Measurements from ENCODE around the gene DDX6. TPM values are rescaled to one million over a fixed set of nuclear protein-coding genes. Genes with fewer than 3 reads are reported as not detected.

DDX6 gene, protein sequence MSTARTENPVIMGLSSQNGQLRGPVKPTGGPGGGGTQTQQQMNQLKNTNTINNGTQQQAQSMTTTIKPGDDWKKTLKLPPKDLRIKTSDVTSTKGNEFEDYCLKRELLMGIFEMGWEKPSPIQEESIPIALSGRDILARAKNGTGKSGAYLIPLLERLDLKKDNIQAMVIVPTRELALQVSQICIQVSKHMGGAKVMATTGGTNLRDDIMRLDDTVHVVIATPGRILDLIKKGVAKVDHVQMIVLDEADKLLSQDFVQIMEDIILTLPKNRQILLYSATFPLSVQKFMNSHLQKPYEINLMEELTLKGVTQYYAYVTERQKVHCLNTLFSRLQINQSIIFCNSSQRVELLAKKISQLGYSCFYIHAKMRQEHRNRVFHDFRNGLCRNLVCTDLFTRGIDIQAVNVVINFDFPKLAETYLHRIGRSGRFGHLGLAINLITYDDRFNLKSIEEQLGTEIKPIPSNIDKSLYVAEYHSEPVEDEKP
- polyA plus RNA-seq (2013, experiment 1 of 2) = 74.3 TPM
- 71.3 TPM for polyA plus RNA-seq (2013, experiment 2 of 2)

DNA sequence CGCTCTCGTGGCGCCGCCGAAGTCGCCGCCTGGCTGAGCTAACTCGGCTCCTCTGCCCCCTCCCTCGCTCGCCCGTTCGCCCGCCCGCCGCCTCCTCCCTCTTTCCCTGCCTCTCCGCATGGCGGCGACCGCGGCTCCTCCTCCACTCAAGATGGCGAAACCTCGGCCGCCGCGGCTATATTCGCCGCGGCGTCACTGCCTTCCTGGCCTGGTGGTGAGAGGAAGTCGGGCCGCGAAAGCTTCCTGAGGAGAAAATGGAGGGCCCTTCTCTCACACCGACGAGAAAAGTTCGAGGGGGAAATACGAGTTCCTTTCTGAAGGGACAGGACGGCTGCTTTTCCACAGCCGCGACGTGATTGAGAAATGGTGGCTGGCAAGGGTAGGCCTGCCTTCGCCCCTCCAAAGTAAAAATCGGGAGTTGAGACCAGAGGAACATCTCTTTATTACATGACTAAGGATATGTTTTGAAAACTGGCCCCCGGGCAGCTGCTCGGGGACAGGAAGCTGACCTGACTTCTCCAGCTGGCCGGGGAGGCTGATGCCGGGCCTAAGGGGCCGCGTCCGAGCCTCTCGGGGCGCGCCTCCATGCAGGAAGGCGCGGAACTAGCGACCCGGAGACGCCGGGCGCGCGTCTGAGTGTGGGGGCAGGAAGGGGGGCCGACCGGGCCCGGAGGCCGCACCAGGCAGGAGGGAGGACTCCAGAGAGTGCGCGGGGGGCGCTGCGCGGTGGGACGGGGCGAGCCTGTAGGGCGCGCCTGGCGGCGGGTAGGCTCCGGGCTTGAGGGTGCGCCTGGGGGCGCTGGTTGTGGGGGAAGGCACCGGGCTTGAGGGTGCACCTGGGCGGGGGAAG lies at the start of gene DDX6:
Gene DDX6, minus strand, starts transcription at position 54 of the 850 bp plus-strand sequence. CDS start 4,913 bp downstream, outside the sequence.
- Histone ChIP-seq H4K5ac (ENCODE audit: low read length) (no peak within 1 kb of the TSS), H3K23ac (ENCODE audit: low read length) (peak within 1 kb of the TSS; percentile 98), H3K4me3 (ENCODE audit: low read length) (peak within 1 kb of the TSS; percentile 91), H3K27ac (ENCODE audit: low read depth, low read length) (peak within 1 kb of the TSS; percentile 93), H3K4ac (ENCODE audit: low read depth, low read length) (peak within 1 kb of the TSS; percentile 100), H3K9ac (ENCODE audit: low read length) (peak within 1 kb of the TSS; percentile 94), H4K8ac (ENCODE audit: low read depth, low read length) (peak within 1 kb of the TSS; percentile 91), H3K79me2 (ENCODE audit: control insufficient read depth, insufficient read depth, low read length) (peaks cover 39% of the 10 kb centered on the region), H3K56ac (ENCODE audit: low read length) (peak within 1 kb of the TSS; percentile 99), H3K79me1 (ENCODE audit: low read length) (no peaks in the 10 kb centered on the region), H2AK5ac (ENCODE audit: low read length) (peak within 1 kb of the TSS; percentile 83), H3K27me3 (ENCODE audit: insufficient read depth, low read length, poor library complexity) (no peaks in the 10 kb centered on the region), H3K36me3 (ENCODE audit: control insufficient read depth, insufficient read depth, low read length) (no peaks in the 10 kb centered on the region), H2BK5ac (ENCODE audit: low read length) (peak within 1 kb of the TSS; percentile 98), H3K4me2 (ENCODE audit: low read length) (peak within 1 kb of the TSS; percentile 80), H2BK15ac (replicated peaks; ENCODE audit: low read depth) (peak within 1 kb of the TSS; percentile 25), H3K18ac (ENCODE audit: low read length) (peak within 1 kb of the TSS; percentile 100), H3K4me1 (ENCODE audit: control insufficient read depth, low read depth, low read length) (peaks cover 4% of the 10 kb centered on the region), H2BK120ac (ENCODE audit: low read depth, low read length) (peak within 1 kb of the TSS; percentile 93)
- DNase-seq = peak; percentile 93
- WGBS (ENCODE audit: extremely low coverage, insufficient coverage, low lambda C conversion rate) = no CpG with 5 or more reads among the region's 81 CpGs

DNA sequence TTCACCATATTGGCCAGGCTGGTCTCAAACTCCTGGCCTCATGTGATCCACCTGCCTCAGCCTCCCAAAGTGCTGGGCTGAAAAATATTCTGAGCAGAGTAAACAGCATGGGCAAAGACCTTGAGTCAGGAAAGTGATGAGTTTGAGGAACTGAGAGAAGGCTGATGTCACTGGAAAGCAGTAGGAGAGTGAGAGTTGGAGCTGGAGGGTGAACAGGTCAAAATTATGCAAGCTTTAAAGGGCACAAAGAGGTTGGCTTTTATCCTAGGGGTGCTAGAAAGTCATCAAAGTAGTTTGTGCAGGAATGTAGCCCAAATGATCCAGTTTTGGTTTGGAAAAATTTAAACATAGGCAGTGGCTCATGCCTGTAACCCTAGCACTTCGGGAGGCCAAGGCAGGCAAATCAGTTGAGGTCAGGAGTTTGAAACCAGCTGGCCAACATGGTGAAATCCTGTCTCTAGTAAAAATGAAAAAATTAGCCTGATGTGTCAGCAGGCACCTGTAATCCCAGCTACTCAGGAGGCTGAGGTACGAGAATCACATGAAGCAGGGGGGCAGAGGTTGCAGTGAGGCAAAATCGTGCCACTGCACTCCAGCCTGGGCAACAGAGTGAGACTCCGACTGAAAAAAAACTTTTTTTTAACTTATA lies 48.1 kb upstream of the DDX6 start:
- no peaks in the 10 kb centered on the region for H3K27me3 ChIP-seq (ENCODE audit: insufficient read depth, low read length, poor library complexity)
- H3K9ac ChIP-seq (ENCODE audit: low read length) = no peak overlapping the region
- no peak overlapping the region for H3K23ac ChIP-seq (ENCODE audit: low read length)
- H3K56ac ChIP-seq (ENCODE audit: low read length) = no peak overlapping the region
- H3K4me1 ChIP-seq (ENCODE audit: control insufficient read depth, low read depth, low read length) = no peaks in the 10 kb centered on the region
- no peak overlapping the region for H2BK120ac ChIP-seq (ENCODE audit: low read depth, low read length)
- no peak overlapping the region for H2BK5ac ChIP-seq (ENCODE audit: low read length)
- no peak overlapping the region for H3K27ac ChIP-seq (ENCODE audit: low read depth, low read length)
- H3K36me3 ChIP-seq (ENCODE audit: control insufficient read depth, insufficient read depth, low read length) = no peaks in the 10 kb centered on the region
- no peak overlapping the region for H3K4me2 ChIP-seq (ENCODE audit: low read length)
- no peak overlapping the region for H4K5ac ChIP-seq (ENCODE audit: low read length)
- H3K4me3 ChIP-seq (ENCODE audit: low read length) = no peak overlapping the region
- WGBS (ENCODE audit: extremely low coverage, insufficient coverage, low lambda C conversion rate) = no CpG with 5 or more reads among the region's 4 CpGs
- H2AK5ac ChIP-seq (ENCODE audit: low read length) = no peak overlapping the region
- H2BK15ac ChIP-seq (replicated peaks; ENCODE audit: low read depth) = no peak overlapping the region
- H4K8ac ChIP-seq (ENCODE audit: low read depth, low read length) = no peak overlapping the region
- H3K79me1 ChIP-seq (ENCODE audit: low read length) = no peaks in the 10 kb centered on the region
- no peak for DNase-seq
- no peaks in the 10 kb centered on the region for H3K79me2 ChIP-seq (ENCODE audit: control insufficient read depth, insufficient read depth, low read length)
- no peak overlapping the region for H3K18ac ChIP-seq (ENCODE audit: low read length)
- H3K4ac ChIP-seq (ENCODE audit: low read depth, low read length) = no peak overlapping the region

DNA sequence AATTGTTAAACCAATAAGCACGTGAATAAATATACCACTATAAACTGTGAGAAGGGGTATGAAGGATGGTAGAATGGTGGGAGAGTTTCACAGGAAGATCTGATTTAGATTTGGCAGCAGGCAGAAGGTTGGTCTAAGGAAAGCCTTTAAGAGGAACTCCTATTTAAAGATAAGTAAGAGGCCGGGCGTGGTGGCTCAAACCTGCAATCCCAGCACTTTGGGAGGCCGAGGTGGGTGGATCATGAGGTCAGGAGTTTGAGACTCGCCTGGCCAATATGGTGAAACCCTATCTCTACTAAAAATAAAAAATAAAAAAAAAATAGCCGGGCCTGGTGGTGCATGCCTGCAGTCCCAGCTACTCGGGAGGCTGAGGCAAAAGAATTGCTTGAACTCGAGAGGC lies 46.9 kb upstream of the DDX6 start:
- no peak for DNase-seq
- Histone ChIP-seq H2BK5ac (ENCODE audit: low read length) (no peak overlapping the region), H3K4me1 (ENCODE audit: control insufficient read depth, low read depth, low read length) (no peaks in the 10 kb centered on the region), H4K5ac (ENCODE audit: low read length) (no peak overlapping the region), H3K4ac (ENCODE audit: low read depth, low read length) (no peak overlapping the region), H4K8ac (ENCODE audit: low read depth, low read length) (no peak overlapping the region), H3K4me2 (ENCODE audit: low read length) (no peak overlapping the region), H2BK15ac (replicated peaks; ENCODE audit: low read depth) (no peak overlapping the region), H2BK120ac (ENCODE audit: low read depth, low read length) (no peak overlapping the region), H3K23ac (ENCODE audit: low read length) (no peak overlapping the region), H3K79me1 (ENCODE audit: low read length) (no peaks in the 10 kb centered on the region), H3K27ac (ENCODE audit: low read depth, low read length) (no peak overlapping the region), H3K18ac (ENCODE audit: low read length) (no peak overlapping the region), H2AK5ac (ENCODE audit: low read length) (no peak overlapping the region), H3K27me3 (ENCODE audit: insufficient read depth, low read length, poor library complexity) (no peaks in the 10 kb centered on the region), H3K79me2 (ENCODE audit: control insufficient read depth, insufficient read depth, low read length) (no peaks in the 10 kb centered on the region), H3K36me3 (ENCODE audit: control insufficient read depth, insufficient read depth, low read length) (no peaks in the 10 kb centered on the region), H3K56ac (ENCODE audit: low read length) (no peak overlapping the region), H3K4me3 (ENCODE audit: low read length) (no peak overlapping the region), H3K9ac (ENCODE audit: low read length) (no peak overlapping the region)
- WGBS (ENCODE audit: extremely low coverage, insufficient coverage, low lambda C conversion rate) = no CpG with 5 or more reads among the region's 8 CpGs

- no peak overlapping the region for H2BK15ac ChIP-seq (replicated peaks; ENCODE audit: low read depth)
- H2AK5ac ChIP-seq (ENCODE audit: low read length) = no peak overlapping the region
- no peak overlapping the region for H4K8ac ChIP-seq (ENCODE audit: low read depth, low read length)
- no peak overlapping the region for H2BK5ac ChIP-seq (ENCODE audit: low read length)
- H3K4me1 ChIP-seq (ENCODE audit: control insufficient read depth, low read depth, low read length) = no peaks in the 10 kb centered on the region
- H3K23ac ChIP-seq (ENCODE audit: low read length) = no peak overlapping the region
- H3K4ac ChIP-seq (ENCODE audit: low read depth, low read length) = no peak overlapping the region
- no peaks in the 10 kb centered on the region for H3K27me3 ChIP-seq (ENCODE audit: insufficient read depth, low read length, poor library complexity)
- no peak for DNase-seq
- no peaks in the 10 kb centered on the region for H3K36me3 ChIP-seq (ENCODE audit: control insufficient read depth, insufficient read depth, low read length)
- no peak overlapping the region for H3K27ac ChIP-seq (ENCODE audit: low read depth, low read length)
- H2BK120ac ChIP-seq (ENCODE audit: low read depth, low read length) = no peak overlapping the region
- H3K9ac ChIP-seq (ENCODE audit: low read length) = no peak overlapping the region
- H4K5ac ChIP-seq (ENCODE audit: low read length) = no peak overlapping the region
- WGBS (ENCODE audit: extremely low coverage, insufficient coverage, low lambda C conversion rate) = no CpG with 5 or more reads among the region's 6 CpGs
- no peaks in the 10 kb centered on the region for H3K79me2 ChIP-seq (ENCODE audit: control insufficient read depth, insufficient read depth, low read length)
- no peak overlapping the region for H3K56ac ChIP-seq (ENCODE audit: low read length)
- no peak overlapping the region for H3K4me3 ChIP-seq (ENCODE audit: low read length)
- no peaks in the 10 kb centered on the region for H3K79me1 ChIP-seq (ENCODE audit: low read length)
- H3K18ac ChIP-seq (ENCODE audit: low read length) = no peak overlapping the region
- no peak overlapping the region for H3K4me2 ChIP-seq (ENCODE audit: low read length)
Observed at GRCh38 chr11:118834427-118835028, 43.6 kb upstream of the DDX6 start.

GRCh38 chr11:118827118-118827517 lies 36.2 kb upstream of the DDX6 start:
- H3K23ac ChIP-seq (ENCODE audit: low read length) = no peak overlapping the region
- H3K79me2 ChIP-seq (ENCODE audit: control insufficient read depth, insufficient read depth, low read length) = no peaks in the 10 kb centered on the region
- H3K18ac ChIP-seq (ENCODE audit: low read length) = no peak overlapping the region
- no peaks in the 10 kb centered on the region for H3K27me3 ChIP-seq (ENCODE audit: insufficient read depth, low read length, poor library complexity)
- H3K36me3 ChIP-seq (ENCODE audit: control insufficient read depth, insufficient read depth, low read length) = no peaks in the 10 kb centered on the region
- no peak overlapping the region for H3K4me2 ChIP-seq (ENCODE audit: low read length)
- no peak overlapping the region for H3K56ac ChIP-seq (ENCODE audit: low read length)
- H2BK5ac ChIP-seq (ENCODE audit: low read length) = no peak overlapping the region
- H3K4me1 ChIP-seq (ENCODE audit: control insufficient read depth, low read depth, low read length) = no peaks in the 10 kb centered on the region
- no peak overlapping the region for H3K4me3 ChIP-seq (ENCODE audit: low read length)
- no peak overlapping the region for H4K5ac ChIP-seq (ENCODE audit: low read length)
- no peak overlapping the region for H3K9ac ChIP-seq (ENCODE audit: low read length)
- H3K4ac ChIP-seq (ENCODE audit: low read depth, low read length) = no peak overlapping the region
- no peak for DNase-seq
- no peak overlapping the region for H2AK5ac ChIP-seq (ENCODE audit: low read length)
- no peak overlapping the region for H3K27ac ChIP-seq (ENCODE audit: low read depth, low read length)
- H2BK120ac ChIP-seq (ENCODE audit: low read depth, low read length) = no peak overlapping the region
- H4K8ac ChIP-seq (ENCODE audit: low read depth, low read length) = no peak overlapping the region
- no peaks in the 10 kb centered on the region for H3K79me1 ChIP-seq (ENCODE audit: low read length)
- no peak overlapping the region for H2BK15ac ChIP-seq (replicated peaks; ENCODE audit: low read depth)
- no CpG with 5 or more reads among the region's 7 CpGs for WGBS (ENCODE audit: extremely low coverage, insufficient coverage, low lambda C conversion rate)
